ENCODE results near the gene SIDT2.
"Not testable (repeated sequence)": the region's sequence is repeated elsewhere in the genome, so short reads cannot be mapped to it uniquely, and the experiment has no call there.

Gene SIDT2

DNA sequence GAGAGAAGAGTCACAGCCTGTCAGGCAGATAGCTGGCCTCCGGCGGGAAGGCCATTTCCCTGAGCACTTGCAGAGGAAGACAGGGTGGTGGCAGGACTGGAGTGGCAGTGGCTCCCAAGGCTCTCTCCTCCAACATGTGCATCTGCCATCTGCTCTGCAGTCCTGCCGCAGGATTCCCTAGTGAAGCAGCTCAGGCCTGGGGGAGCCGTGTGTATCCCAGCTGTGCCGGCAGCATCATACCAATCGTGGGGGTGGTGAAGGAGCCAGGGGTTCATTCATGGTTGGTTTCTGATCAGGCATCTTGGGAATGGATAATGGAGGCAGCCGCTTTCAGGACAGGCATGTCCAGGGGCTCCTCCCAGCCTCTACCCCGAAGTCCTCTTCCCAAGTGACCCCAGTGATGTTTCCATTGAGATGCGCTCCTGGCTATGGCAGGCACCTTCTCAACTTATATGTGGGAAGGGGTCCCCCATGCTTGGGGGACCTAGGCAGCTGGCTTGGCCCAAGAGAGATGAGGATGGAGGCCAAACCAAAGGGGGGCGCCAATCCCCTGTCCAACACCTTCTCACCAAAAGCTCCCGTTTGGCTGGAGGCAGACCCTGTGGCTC, 26.8 kb downstream of the SIDT2 start:
- DNase-seq, result no peak

DNA sequence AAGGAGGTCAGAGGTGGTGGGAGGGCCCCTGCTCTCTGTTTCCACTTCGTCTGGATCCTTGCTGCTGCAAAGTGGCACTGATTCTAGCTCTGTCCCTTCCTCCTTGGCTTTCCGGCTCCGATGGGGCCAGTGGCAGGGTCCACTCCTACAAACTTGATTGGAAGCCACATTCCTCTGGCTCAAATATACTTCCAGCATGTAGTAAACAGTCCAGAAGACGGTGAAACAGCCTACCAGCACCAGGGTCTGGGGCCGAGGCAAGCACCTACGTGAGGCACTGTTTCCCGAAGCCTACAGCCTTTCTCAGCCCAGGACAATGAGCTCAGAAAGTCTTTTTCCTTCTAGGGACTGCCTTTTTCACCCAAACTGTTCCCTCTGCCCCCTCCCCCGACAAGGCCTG, 27.6 kb downstream of the SIDT2 start:
- DNase-seq, result not testable (repeated sequence)

DNA sequence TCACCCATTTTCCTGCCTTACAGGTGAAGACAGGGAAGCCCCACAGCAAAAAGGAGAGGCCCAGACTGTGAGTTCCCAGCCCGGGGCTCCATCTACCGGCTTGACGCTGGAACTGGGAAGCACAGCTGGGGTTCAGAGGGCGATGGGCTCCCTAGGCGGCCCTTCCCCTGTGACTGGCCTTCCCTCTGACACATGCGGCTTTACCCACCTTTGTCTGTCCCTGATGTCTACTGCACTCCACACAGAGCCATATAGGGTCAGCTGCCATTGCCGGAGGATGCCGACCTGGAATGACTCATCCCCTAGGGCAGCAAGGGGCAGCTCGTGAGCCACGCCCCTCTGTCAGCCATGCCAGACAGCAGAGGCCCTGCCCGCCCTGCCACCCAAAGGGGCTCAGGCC, 28.3 kb downstream of the SIDT2 start:
- not testable (repeated sequence) for DNase-seq

DNA sequence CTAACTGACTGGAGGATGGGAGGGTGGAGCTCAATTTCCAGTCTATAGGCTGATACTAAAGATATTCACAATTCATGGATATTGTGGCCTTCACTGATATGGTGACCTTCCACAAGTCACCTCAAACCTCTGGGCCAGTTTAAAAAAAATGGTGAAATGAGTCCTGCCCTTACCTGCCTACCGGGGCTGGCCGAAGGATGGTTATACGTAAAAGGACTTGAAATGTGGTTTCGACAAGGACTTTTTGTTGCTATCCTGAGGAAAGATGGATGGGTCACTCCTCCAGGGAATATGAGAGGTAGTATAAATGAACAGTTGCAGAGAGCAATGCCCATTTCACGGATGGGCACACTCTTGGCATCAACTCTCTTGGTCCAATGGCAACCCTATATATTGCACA, 28.9 kb downstream of the SIDT2 start:
- DNase-seq, result not testable (repeated sequence)

DNA sequence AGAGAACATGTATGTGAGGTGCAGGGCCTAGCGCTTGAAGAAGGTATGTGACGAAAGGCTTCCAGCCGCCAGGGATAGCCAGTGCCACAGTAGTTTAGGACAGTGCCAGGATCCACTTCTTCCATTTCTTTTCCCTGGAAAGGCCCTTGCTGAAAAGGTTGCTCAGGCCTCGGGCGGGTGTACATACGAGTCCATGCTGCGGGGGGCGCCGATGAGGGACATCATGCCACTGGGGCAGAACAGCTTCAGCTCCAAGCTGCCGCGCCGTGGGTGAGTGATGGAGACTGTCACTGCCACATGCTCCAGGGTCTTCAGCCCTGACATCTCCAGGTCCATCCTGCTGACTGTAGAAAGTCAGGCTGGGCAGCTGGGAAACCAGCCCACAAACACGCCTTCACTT, 30.2 kb downstream of the SIDT2 start:
- DNase-seq, result not testable (repeated sequence)

DNA sequence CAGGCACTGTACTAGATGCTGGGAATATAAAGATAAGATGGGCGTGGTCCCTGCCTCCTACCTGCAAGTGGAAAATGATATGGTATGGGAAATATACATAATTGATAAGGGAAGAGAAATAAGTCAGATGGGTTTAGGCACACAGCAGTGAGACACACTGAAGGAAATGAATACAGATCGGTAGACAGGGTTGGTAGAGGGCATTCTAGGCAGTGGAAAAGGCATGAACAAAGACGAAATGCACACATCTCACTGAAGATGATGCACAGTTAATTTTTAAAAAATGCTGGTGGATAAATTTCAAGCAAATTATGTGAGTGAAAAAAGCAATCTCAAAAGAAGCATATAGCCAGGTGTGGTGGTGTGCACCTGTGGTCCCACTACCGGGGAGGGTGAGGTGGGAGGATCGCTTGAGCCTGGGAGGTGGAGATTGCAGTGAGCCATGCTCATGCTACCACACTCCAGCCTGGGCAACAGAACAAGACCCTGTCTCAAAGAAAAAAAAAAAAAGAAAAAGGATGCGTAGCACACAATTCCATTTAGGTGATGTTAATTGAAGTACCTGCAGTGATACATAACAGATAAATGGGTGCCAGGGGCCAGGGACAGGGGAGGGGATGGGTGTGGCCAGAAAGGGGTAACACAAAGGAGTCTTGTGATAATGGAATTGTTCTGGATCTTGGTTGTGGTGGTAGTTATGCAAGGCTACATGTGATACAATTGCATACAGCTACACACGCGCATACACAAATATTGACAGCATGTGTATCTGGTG, 31.0 kb downstream of the SIDT2 start:
- DNase-seq, result not testable (repeated sequence)

DNA sequence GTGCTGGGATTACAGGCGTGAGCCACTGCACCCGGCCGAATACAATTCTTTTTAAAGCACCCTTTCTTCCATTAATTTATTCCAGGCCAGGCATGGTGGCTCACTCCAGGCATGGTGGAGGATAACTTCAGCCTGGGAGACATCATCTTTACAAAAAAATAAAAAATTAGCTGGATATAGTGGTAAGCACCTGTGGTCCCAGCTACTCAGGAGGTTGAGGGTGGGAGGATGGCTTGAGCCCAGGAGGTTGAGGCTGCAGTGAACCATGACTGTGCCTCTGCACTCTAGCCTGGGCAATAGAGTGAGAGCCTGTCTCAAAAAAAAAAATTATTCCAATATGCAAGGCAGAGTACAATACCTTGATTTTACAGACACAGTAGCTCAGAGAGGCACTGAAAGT, 32.1 kb downstream of the SIDT2 start:
- DNase-seq, result no peak

DNA sequence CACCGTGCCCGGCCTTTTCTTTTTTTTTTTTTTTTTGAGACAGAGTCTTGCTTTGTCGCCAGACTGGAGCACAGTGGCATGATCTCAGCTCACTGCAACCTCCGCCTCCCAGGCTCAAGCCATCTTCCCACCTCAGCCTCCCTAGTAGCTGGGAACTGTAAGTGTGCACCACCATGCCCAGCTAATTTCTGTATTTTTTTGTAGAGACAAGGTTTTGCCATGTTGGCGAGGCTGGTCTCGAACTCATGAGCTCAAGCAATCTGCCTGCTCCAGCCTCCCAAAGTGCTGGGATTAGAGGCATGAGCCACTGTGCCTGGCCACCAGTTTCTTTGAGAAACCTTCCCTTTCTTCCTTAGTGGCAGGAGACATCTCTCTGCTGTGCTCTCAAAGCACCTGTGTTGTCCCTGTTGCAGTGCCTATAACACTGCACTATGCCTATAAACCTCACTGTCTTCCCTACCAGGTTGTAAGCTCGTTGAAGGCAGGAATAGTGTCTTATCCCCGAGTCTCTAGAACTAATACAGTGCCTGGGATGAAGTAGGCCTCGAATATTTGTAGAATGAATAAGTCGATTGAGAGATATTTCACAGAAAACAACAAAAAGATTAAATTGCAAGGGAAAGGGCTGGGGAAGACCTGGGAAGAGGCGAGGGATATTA, 34.3 kb downstream of the SIDT2 start:
- no peak for DNase-seq

DNA sequence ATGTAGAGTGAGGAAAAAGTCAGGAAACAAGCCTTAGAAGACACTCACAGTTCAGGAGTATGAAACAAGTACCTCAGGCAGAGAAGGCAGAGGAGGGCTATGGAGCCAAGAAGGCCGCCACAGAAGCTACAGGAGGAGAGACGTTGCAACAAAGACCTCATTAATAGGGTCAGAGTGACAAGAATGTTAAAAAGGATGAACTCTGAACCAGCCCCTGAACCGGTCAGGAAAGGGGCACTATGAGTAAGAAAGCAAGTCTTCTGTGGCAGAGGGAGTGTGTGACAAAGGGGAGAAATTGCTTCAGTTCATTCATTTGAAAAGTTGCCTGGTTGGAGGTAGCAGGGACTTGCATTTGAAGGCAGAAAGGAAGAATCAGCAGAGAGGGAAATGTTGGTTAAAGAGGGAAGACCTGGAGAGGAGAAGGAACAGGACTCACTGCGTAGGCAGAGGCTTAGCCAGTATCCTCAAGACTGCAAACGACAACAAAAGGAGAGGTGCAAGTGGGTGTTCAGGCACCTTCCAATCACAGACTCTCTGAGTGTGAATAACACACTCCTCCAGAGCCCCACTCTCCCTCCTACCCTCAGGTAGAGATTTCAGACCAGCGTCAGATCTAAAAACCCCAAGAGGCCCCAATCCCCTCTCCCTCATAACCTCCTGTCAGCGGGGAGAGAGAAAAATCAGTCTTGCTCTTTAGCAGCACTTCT, 36.0 kb downstream of the SIDT2 start:
- no peak for DNase-seq

DNA sequence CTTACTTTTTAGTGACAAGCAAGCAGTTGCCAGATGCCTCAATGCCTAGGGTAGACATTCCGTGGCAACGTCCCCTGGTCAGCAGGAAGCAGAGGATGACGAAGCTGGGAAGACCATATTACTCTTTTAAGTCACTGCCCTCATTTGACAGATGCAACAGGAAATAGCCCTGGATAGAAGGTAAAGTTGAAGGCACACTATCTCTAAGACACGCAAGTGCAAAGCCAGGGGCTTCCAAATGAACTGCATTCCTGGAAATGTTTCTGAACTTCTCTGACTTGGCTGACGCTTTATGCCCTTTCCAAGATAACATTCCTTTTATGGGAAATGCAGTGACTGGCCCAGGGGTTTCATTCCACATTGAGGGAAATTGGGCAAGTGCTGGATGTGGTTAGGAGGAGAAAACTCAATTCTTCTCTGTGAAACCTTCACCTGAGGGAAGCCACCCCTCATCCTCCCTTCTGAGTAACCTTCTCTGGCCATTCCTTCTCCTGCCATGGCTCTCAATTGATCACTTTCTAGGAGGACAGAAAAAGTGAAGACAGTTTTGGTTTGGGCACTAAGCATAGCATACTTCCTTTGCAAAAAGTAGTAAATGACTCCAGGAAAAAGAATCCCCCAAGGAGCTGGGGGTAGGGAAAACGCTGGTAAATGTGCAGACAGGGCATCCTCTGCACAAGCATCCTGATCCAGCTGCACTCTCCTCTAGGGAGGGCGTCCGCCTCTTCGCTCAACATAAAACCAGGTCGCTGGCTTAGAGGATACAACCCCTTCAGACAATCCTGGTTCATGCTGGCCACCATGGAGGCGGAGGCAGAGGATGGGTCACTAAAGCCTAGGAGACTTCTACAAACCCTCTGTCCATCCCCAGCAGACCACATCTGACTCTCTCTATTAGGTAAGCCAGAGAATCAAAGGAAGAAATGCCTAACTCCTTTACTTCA, 38.9 kb downstream of the SIDT2 start:
- DNase-seq, result no peak

DNA sequence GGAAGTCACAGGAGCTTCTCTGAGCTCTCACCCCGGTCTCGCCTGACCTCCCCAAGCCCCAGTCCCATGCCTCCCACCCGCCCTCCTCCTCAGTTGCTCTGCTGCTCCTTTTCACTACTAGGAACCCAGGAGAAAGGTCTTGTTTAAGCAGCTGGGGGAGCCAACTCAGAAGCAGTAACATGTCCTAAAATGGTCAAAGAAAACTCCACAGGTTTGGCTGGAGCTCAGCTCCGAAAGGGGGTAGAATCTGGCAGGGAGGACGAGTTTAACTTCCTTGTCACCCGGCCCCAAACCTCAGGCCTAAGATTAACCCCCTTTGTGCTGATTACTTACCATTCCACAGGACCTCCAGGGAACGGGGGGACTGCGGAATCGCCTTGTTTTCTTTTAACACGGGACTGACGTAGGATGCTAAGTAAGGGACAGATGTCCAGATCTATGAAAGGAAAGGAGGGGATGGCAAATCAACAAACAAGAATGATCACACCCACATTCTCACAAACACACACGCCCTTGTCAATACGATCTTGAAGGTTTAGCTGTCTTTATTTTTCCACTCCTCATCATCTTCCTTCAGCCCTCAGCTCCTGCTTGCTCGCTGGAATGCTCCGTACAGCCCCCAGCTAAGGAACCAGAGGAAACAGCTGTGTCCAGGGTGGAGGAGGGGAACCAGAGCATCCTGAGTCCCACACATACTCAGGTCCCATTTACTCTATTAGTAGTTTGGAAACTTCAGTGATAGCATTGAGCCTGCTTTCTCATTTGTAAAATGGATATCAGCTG, 39.8 kb downstream of the SIDT2 start:
- no peak for DNase-seq

DNA sequence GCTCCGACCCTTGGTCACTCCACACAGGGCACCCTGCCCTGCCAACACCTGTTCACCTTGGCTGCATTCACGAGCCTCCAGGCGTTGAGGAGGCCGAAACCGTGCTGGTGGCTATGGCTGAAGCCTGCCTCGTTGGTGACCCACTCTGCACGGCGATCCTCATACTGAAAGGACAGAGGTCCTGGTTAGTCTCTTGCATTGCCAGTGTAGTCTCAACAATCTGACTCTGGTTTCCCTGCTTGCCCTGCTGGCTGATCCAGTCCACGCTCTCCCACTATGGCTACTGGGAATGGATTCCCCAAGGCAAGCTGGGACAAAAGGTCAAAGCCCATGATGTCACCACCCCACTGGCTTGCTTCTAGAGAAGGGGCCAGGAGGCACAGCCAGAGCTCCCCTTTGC, 40.5 kb downstream of the SIDT2 start:
- no peak for DNase-seq

DNA sequence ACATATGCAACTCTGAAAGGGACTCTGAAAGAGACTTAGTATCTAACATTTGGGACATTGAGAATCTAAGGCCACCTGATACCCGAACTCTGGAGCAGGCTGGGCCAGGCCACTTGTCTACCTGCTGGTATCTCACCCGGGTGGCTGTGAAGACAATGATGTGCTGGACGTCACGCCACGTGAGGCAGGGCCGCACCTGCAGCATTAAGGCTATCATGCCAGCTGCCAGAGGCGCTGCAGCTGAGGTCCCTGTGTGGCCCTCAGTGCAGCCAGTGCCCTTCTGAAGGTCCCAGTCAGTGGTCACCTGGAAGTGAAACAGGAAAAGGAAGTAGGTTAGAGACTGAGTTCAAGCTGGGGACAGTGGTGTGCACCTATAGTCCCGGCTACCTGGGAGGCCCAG, 40.9 kb downstream of the SIDT2 start:
- no peak for DNase-seq

DNA sequence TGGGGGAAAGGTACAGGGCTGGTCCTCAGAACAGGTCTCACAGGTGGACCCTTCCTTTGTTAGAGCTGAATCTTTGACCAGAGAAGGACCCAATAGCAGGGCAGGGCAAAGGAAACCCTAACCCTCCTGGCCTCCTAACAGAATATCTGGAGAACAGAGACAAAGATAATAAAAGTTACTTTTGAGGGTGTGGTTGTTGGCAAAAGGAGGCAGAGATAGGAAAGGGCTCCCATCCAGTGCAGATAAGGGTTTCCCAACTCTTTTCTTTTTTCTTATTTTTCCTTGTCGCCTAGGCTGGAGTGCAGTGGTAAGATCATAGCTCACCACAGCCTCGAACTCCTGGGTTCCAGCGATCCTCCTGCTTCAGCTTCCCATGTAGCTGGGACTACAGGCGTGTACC, 41.5 kb downstream of the SIDT2 start:
- no peak for DNase-seq

DNA sequence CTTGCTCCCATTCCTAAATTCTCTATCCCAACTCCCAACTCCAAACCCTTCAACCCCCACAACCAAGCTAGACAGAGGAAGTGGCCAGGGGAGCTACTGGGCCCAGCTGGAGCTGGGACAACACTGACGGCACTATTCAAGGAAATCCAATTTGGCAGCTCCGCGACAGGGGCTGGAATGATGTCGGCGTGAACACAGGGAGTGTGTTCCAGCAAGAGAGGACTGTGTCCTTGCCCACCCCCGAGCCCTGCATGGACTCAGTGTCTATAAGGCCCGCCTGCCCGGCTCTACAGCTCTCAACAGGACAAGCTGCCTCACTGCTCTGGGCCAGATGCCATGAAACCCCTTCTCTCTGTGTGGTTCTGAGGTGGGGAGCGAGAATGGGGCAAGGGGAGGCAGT, 42.0 kb downstream of the SIDT2 start:
- no peak for DNase-seq

DNA sequence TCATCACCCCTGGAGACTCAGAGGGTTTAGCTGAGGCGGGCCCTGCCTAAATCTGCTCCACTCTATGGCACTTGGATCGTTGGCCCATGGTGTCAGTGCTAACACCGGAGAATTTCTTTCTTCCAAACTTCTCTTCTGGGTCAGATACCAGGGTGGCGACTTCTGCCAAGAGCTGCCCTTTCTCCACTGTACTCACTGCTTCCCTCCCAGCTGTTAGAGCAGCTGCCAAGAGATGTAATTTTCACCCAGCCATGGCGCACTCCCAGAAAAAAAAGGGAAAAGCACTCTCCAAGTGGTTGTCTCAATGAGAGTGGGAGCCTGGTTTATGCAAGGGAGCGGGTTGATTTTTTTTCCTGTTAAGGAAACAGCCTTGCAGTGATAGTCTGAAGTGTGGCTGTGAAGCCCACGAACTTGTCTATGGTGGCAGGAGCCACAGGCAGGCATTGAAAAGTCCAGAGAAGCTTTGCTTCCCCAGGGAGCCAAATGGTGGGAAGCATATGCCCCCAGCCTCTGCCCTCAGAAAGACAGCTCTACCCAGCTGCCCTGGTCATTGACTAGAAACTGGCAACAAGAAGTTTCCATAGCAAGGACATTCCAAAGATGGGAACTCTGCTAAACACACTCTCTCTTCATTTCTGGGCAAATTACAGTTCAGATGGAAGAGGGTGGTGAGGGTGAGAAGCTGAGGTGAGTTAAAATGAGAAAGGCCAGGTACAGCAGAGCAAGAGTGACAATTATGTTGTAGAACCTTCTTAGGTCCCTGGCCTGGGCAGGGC, 42.6 kb downstream of the SIDT2 start:
- DNase-seq, result no peak

DNA sequence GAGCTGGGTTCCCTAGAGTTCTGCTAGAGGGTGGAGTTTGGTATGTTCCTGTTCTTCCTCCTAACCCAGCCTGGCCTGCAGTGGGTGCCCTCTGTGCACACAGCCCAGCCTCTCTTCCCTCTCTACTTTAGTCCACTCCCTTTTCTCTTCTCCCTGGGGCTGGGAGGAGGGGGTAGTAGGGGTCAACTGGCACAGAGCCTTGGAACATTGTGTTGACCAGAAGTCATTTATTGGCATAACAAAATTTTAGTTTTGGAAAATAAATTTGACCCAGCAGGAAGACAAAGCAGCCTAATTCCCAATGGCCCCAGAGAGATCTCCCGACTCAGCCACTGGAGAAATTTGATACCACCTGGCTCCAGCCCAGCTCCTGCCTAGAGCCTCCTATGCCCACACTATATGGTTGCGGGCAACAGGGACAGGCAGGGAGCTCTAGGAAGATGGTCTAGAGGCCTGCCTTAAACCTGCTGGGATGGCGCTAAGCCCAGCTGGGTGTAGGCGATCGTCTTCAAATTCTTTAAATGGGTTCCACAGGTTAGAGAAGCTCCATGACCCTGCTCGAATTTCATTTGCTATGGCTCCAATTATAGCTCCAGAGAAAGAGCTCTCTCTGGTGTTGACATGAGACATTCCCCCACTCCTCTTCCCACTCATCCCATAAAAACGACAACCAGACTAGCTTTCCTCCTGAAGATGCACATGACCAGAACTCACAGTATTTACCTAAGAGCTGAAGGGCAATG, 43.4 kb downstream of the SIDT2 start:
- DNase-seq, result no peak

DNA sequence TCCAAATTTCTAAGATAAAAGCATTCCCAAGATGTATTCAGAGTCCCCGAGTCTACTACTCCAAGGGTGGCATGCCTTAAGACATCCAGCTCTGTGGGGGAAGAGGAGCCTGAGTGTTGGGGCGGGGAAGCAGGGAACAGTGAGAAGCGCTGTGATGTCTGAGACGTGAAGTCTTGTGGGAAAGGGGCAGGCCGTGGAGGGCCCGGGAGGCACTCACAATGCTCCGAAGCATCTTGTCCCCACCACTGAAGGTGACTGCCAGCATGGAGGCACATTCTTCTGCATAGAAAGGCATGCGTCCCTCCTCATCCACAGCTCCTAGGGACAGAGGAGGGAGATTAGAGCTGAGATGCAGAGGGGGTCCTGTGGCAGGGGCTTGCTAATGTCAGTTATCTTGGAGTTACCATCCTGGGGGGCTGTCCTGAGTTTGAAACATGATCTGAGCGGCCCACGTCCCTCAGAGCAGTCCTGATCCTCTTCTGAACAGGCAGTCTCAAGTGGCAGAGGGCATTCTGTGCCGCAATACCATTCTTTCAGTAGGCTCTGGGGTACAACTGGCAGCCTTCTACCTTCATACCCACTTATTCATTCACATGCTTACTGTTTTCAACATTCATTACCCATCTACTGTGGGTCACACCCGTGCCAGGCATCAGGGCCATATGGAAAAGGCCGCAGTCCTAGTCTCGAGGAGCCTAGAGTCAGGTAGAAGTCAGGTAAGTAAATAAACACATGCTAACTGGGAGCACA, 44.6 kb downstream of the SIDT2 start:
- DNase-seq, result no peak
